HepG2 (cell line): Measurements from ENCODE around the gene DTNB. TPM values are rescaled to one million over a fixed set of nuclear protein-coding genes. Genes with fewer than 3 reads are reported as not detected.

Experiments used
- ATAC-seq: fragments of 200-7000 bp; cut with Tn5 transposase; 3 replicates; pipeline ENCODE4 v1.9.1; 2020; ENCODE audit warnings: mild to moderate bottlenecking, moderate library complexity
- BruUV-seq: library from RNA; stranded (reverse); fragments of 400-500 nt; replicated peaks from 2 replicates; lab custom pipeline; 2021; lab: Mats Ljungman, UMichigan
- CTCF ChIA-PET: fragments of 300-600 bp; formaldehyde crosslinking; extraction: SDS; loops from one replicate; lab custom pipeline; 2021; ENCODE audit warnings: low total read pairs, inconsistent platforms, low intra/inter-chr PET ratio; lab: Yijun Ruan, JAX
- POLR2A ChIA-PET: fragments of 350-600 bp; sonication (Branson Sonifier 250); formaldehyde crosslinking; loops from one replicate; lab custom pipeline; 2020; ENCODE audit warnings: antibody characterized with exemption, inconsistent platforms; lab: Yijun Ruan, JAX
- DNase-seq: peaks from one replicate; pipeline ENCODE4 v3.0.0-alpha.2; 2015; ENCODE audit warnings: low spot score
- FAIRE-seq: peaks from 3 replicates; lab custom pipeline; 2011; peaks lifted over from hg19 to GRCh38; lab: Jason Lieb, UNC
- H2AFZ ChIP-seq: one replicate; pipeline ENCODE4 v1.6.1; 2011; ENCODE audit warnings: low read length, inconsistent platforms
- H3K27ac ChIP-seq: fragments of 300-600 bp; 3 replicates; pipeline ENCODE4 v1.8.0; 2011; ENCODE audit warnings: mixed run types, mild to moderate bottlenecking, mixed read lengths, low read length, inconsistent platforms; ENCODE audit not compliant: insufficient read depth; ENCODE audit errors: extremely low read length
- H3K27me3 ChIP-seq, 2 experiments: fragments of 200-600 bp in 1 of 2; 2 replicates in 1 of 2; 3 replicates in 1 of 2; pipeline versions ENCODE4 v1.6.0 to v1.8.0; 2011; ENCODE audit warnings: low read length in 2 of 2, mild to moderate bottlenecking in 2 of 2, moderate library complexity in 2 of 2, inconsistent platforms in 1 of 2; ENCODE audit not compliant: insufficient read depth in 2 of 2, control insufficient read depth in 1 of 2
- H3K36me3 ChIP-seq, 2 experiments: fragments of 200-600 bp in 1 of 2; replicated peaks in 1 of 2; 2 replicates in 1 of 2; 3 replicates in 1 of 2; pipeline versions ENCODE4 v1.5.1 to v1.8.0; 2011; ENCODE audit warnings: low read length in 2 of 2, inconsistent platforms in 1 of 2; ENCODE audit not compliant: insufficient read depth in 2 of 2, control insufficient read depth in 1 of 2
- H3K4me1 ChIP-seq: 2 replicates; pipeline ENCODE4 v1.5.1; 2012; ENCODE audit warnings: low read length, inconsistent platforms; ENCODE audit not compliant: insufficient read depth
- H3K4me2 ChIP-seq: 2 replicates; pipeline ENCODE4 v1.6.0; 2011; ENCODE audit warnings: low read depth, low read length, inconsistent platforms
- H3K4me3 ChIP-seq, 3 experiments: fragments of 200-600 bp in 1 of 3; sonication (generic), shearing (Covaris generic) in 1 of 3; replicated peaks in 1 of 3; 2 replicates each; pipeline ENCODE4 v1.5.1; 2011 to 2016; ENCODE audit warnings: low read length in 3 of 3, inconsistent platforms in 2 of 3, low read depth in 2 of 3, mild to moderate bottlenecking in 2 of 3, control low read depth in 1 of 3, mixed read lengths in 1 of 3; ENCODE audit not compliant: insufficient read depth in 1 of 3
- H3K79me2 ChIP-seq: one replicate; pipeline ENCODE4 v1.6.1; 2011; ENCODE audit warnings: low read length, inconsistent platforms; ENCODE audit not compliant: insufficient read depth
- H3K9ac ChIP-seq: 2 replicates; pipeline ENCODE4 v1.6.0; 2011; ENCODE audit warnings: mild to moderate bottlenecking, low read depth, low read length, inconsistent platforms; ENCODE audit not compliant: insufficient read depth
- H3K9me3 ChIP-seq: 2 replicates; pipeline ENCODE4 v1.5.1; 2012; ENCODE audit warnings: mild to moderate bottlenecking, low read length
- H4K20me1 ChIP-seq: 2 replicates; pipeline ENCODE4 v1.6.0; 2011; ENCODE audit warnings: inconsistent platforms, mild to moderate bottlenecking, low read length, moderate library complexity; ENCODE audit not compliant: insufficient read depth
- AGO1 ChIP-seq: fragments of 200-400 bp; formaldehyde crosslinking; IDR thresholded peaks from 2 replicates; pipeline ENCODE4 v1.6.1; 2017; ENCODE audit warnings: mild to moderate bottlenecking, low read depth, low read length, moderate library complexity; ENCODE audit not compliant: poor library complexity, severe bottlenecking
- ELF4 ChIP-seq: sonication (generic); formaldehyde crosslinking; IDR thresholded peaks from 2 replicates; pipeline ENCODE4 v1.5.0; 2020; ENCODE audit warnings: missing genetic modification reagents, mild to moderate bottlenecking, moderate library complexity, borderline replicate concordance
- ETV6 ChIP-seq: sonication (generic); formaldehyde crosslinking; conservative IDR thresholded peaks from 2 replicates; pipeline ENCODE4 v1.4.0; 2020; ENCODE audit warnings: missing genetic modification reagents
- PRPF4 ChIP-seq: fragments of 200-400 bp; formaldehyde crosslinking; IDR thresholded peaks from 2 replicates; pipeline ENCODE4 v1.6.1; 2016; ENCODE audit warnings: low read length, low read depth; ENCODE audit not compliant: poor library complexity, severe bottlenecking
- SALL1 ChIP-seq: sonication (generic); formaldehyde crosslinking; IDR thresholded peaks from 2 replicates; pipeline ENCODE4 v1.8.0; 2022; ENCODE audit warnings: mild to moderate bottlenecking, missing genetic modification reagents
- SMAD1 ChIP-seq: sonication (generic); formaldehyde crosslinking; IDR thresholded peaks from 2 replicates; pipeline ENCODE4 v1.4.0; 2020; ENCODE audit warnings: missing genetic modification reagents, low read depth, mild to moderate bottlenecking, borderline replicate concordance
- TBP ChIP-seq: sonication (generic); formaldehyde crosslinking; IDR thresholded peaks from 2 replicates; pipeline ENCODE4 v1.5.0; 2020; ENCODE audit warnings: missing genetic modification reagents
- ZMYM4 ChIP-seq: sonication (generic); formaldehyde crosslinking; IDR thresholded peaks from 2 replicates; pipeline ENCODE4 v1.8.1; 2023; ENCODE audit warnings: mild to moderate bottlenecking, missing genetic modification reagents
- ZNF720 ChIP-seq: sonication (generic); formaldehyde crosslinking; IDR thresholded peaks from 2 replicates; pipeline ENCODE4 v1.4.0; 2020; ENCODE audit warnings: missing genetic modification reagents
- WGBS: methylation state at CpG from one replicate; pipeline ENCODE4 v1.1.6; 2017; ENCODE audit warnings: low lambda C conversion rate; 5-methylcytosine and 5-hydroxymethylcytosine counted together
- in situ Hi-C: cut with HindIII; loops from 2 replicates; pipeline ENCODE4 v1.10.0; 2017; ENCODE audit warnings: low pct_unique_long_range_greater_than_20kb; ENCODE audit not compliant: extremely low pct_ligation_motif_present
- intact Hi-C: fragments of 100-400 bp; cut with micrococcal nuclease; formaldehyde crosslinking; loops from one replicate; pipeline ENCODE4 v1.10.0; 2022; ENCODE audit not compliant: unreplicated experiment
- polyA plus RNA-seq, 8 experiments: library from polyadenylated mRNA; depleted of rRNA in 3 of 8; stranded (reverse) in 7 of 8; unstranded in 1 of 8; fragments of >200 nt; fragmentation: Illumina TruSeq in 4 of 8; extraction: Trizol in 4 of 8; gene quantifications; 2 replicates each; pipeline versions ENCODE4 v1.2.1 to v1.2.3, GENCODE V29; 2011 to 2016; ENCODE audit warnings: low read depth in 4 of 8, missing spikeins in 1 of 8, mixed read lengths in 1 of 8; ENCODE audit not compliant: insufficient read depth in 1 of 8
- total RNA-seq, 5 experiments: library from RNA; depleted of rRNA; stranded (reverse); fragments of >200 nt; fragmentation: Illumina TruSeq; extraction: Trizol; gene quantifications; 2 replicates each; pipeline ENCODE4 v1.2.3, GENCODE V29; 2016; ENCODE audit warnings: low read depth in 1 of 5
- TF ChIP-seq, protein P1 (sequence below), 2 experiments: fragments of 450-650 bp in 1 of 2; sonication (generic) in 1 of 2; formaldehyde crosslinking; IDR thresholded peaks; 2 replicates each; pipeline versions ENCODE4 v1.5.0 to v1.8.0; 2020 to 2022; ENCODE audit warnings: mild to moderate bottlenecking in 1 of 2, missing genetic modification reagents in 1 of 2
- TF ChIP-seq, protein P2 (sequence below): sonication (generic); formaldehyde crosslinking; IDR thresholded peaks from 2 replicates; pipeline ENCODE4 v1.8.0; 2022; ENCODE audit warnings: mild to moderate bottlenecking, missing genetic modification reagents; ENCODE audit not compliant: insufficient replicate concordance

DTNB gene
- total and polyA plus RNA-seq, 2 of the 13 experiments (the other 11 are each of a cell fraction or from before 2014, with no cell fraction given), result 14.4 to 23.9 TPM

- intact Hi-C loops, result no loop called here
- H3K36me3 ChIP-seq, result no peaks in the 10 kb centered on the region
- no peak overlapping the region for H3K4me3 ChIP-seq
- H3K27me3 ChIP-seq, result no peaks in the 10 kb centered on the region
- ChIA-PET CTCF (no interaction called here), POLR2A (no interaction called here)
- no peak overlapping the region for H3K9ac ChIP-seq
- TF ChIP-seq PRPF4, result no peak
- no peak for TF ChIP-seq SMAD1 (CRISPR knock-in tag)
- no peak for TF ChIP-seq ZNF720
- TF ChIP-seq ETV6 (CRISPR knock-in tag), result no peak
- TF ChIP-seq TBP (CRISPR knock-in tag), result no peak
- no peak for TF ChIP-seq SALL1
- TF ChIP-seq, protein P1, sequence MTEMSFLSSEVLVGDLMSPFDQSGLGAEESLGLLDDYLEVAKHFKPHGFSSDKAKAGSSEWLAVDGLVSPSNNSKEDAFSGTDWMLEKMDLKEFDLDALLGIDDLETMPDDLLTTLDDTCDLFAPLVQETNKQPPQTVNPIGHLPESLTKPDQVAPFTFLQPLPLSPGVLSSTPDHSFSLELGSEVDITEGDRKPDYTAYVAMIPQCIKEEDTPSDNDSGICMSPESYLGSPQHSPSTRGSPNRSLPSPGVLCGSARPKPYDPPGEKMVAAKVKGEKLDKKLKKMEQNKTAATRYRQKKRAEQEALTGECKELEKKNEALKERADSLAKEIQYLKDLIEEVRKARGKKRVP (CRISPR knock-in tag; IDR thresholded peaks at IDR 0.05), result no peak
- TF ChIP-seq AGO1, result no peak
- TF ChIP-seq ZMYM4 (CRISPR knock-in tag), result no peak
- no peak for TF ChIP-seq ELF4 (CRISPR knock-in tag)
- TF ChIP-seq, protein P2, sequence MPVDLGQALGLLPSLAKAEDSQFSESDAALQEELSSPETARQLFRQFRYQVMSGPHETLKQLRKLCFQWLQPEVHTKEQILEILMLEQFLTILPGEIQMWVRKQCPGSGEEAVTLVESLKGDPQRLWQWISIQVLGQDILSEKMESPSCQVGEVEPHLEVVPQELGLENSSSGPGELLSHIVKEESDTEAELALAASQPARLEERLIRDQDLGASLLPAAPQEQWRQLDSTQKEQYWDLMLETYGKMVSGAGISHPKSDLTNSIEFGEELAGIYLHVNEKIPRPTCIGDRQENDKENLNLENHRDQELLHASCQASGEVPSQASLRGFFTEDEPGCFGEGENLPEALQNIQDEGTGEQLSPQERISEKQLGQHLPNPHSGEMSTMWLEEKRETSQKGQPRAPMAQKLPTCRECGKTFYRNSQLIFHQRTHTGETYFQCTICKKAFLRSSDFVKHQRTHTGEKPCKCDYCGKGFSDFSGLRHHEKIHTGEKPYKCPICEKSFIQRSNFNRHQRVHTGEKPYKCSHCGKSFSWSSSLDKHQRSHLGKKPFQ (CRISPR knock-in tag), result no peak
- DNase-seq (no peak), FAIRE-seq (no peak), ATAC-seq (no peak)
- no peak overlapping the region for H3K4me2 ChIP-seq
- H3K79me2 ChIP-seq, result no peaks in the 10 kb centered on the region
- no peak overlapping the region for H3K27ac ChIP-seq
- 98% methylated on average over 3 of the region's 3 CpGs for WGBS
- BruUV-seq, result no TSS peak
- H3K4me1 ChIP-seq, result peaks cover 14% of the 10 kb centered on the region
- H3K9me3 ChIP-seq, result no peaks in the 10 kb centered on the region
- H2AFZ ChIP-seq, result no peak overlapping the region
- no peaks in the 10 kb centered on the region for H4K20me1 ChIP-seq
- in situ Hi-C loops, result no loop called here
Observed at GRCh38 chr2:25453199-25453905, 220.0 kb downstream of the DTNB start.
